ENCODE results near the gene ARL16.

DNA sequence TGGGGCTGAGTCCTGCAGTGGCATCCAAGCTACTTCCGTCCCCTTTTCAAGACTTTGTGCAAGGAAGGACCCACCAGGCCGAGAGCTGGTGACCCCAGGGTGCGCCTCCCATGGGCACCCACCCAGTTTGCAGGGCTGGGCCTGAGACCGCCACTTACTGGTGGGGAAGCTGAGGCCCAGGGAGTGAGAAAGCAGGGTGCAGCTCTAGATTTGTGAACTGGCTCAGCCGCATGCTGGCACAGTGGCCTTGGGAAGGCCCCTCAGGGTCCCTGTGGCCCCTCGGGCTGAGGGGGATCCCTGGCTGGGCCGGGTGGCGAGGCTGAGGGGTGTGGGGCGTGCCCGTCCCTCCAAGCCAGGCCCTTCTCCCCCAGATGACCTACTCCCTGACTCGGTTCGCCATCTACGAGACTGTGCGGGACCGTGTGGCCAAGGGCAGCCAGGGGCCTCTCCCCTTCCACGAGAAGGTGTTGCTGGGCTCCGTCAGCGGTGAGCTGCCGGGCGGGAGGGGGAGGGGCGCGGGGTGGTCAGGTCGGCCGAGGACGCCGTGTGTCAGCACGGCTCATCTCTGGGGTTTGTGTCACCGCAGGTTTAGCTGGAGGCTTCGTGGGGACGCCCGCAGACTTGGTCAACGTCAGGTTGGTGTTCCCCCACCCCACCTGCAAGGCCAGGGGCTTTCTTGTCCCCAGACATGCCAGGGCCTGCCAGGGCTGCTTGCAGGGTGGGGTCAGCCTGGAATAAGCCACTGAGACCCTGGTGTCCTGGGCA lies 31.7 kb upstream of the ARL16 start:
- TF ChIP-seq, protein P1, sequence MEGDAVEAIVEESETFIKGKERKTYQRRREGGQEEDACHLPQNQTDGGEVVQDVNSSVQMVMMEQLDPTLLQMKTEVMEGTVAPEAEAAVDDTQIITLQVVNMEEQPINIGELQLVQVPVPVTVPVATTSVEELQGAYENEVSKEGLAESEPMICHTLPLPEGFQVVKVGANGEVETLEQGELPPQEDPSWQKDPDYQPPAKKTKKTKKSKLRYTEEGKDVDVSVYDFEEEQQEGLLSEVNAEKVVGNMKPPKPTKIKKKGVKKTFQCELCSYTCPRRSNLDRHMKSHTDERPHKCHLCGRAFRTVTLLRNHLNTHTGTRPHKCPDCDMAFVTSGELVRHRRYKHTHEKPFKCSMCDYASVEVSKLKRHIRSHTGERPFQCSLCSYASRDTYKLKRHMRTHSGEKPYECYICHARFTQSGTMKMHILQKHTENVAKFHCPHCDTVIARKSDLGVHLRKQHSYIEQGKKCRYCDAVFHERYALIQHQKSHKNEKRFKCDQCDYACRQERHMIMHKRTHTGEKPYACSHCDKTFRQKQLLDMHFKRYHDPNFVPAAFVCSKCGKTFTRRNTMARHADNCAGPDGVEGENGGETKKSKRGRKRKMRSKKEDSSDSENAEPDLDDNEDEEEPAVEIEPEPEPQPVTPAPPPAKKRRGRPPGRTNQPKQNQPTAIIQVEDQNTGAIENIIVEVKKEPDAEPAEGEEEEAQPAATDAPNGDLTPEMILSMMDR (IDR thresholded peaks at IDR 0.05; ENCODE audit: insufficient read depth, low read depth, low read length), result no peak
- no peak for TF ChIP-seq EZH2 (IDR thresholded peaks at IDR 0.05; ENCODE audit: insufficient read depth, low read length)

Data from astrocyte (in vitro differentiated cells and primary cell).